B cell (primary cell): ENCODE data around the gene DCN. TPM values are rescaled to one million over a fixed set of nuclear protein-coding genes. Genes with fewer than 3 reads are reported as not detected.

Source experiments
- ATAC-seq: fragments of 200-7000 bp; cut with Tn5 transposase; one replicate; pipeline ENCODE4 v1.10.0; 2021; ENCODE audit warnings: low read depth, mild to moderate bottlenecking, moderate number of reproducible peaks, moderate library complexity
- CTCF ChIA-PET: fragments of 350-600 bp; sonication (Branson Sonifier 250); formaldehyde crosslinking; loops from one replicate; lab custom pipeline; 2021; ENCODE audit warnings: antibody characterized with exemption, inconsistent platforms; lab: Charles Lee
- POLR2A ChIA-PET: fragments of 350-600 bp; sonication (Branson Sonifier 250); formaldehyde crosslinking; loops from one replicate; lab custom pipeline; 2021; ENCODE audit warnings: antibody characterized with exemption; lab: Charles Lee
- DNase-seq: peaks from one replicate; pipeline ENCODE4 v3.0.0; 2013
- H2AFZ ChIP-seq: 2 replicates; pipeline ENCODE4 v1.6.1; 2012; ENCODE audit warnings: mild to moderate bottlenecking, low read depth, low read length; ENCODE audit not compliant: insufficient read depth, poor library complexity, severe bottlenecking
- H3K27ac ChIP-seq, 2 donors: 1 replicate in 1 of 2; 2 replicates in 1 of 2; pipeline ENCODE4 v1.5.1; 2012 to 2013; ENCODE audit warnings: low read length in 2 of 2, mild to moderate bottlenecking in 2 of 2, moderate library complexity in 1 of 2
- H3K27me3 ChIP-seq, 4 experiments: fragments of 200-600 bp in 1 of 4; sonication (generic) in 1 of 4; replicated peaks in 1 of 4; 1 replicate in 2 of 4; 2 replicates in 2 of 4; pipeline versions ENCODE4 v1.6.1 to v1.7.0; 2013 to 2016; ENCODE audit warnings: low read length in 3 of 4, mild to moderate bottlenecking in 2 of 4, mixed read lengths in 1 of 4, moderate library complexity in 1 of 4; ENCODE audit not compliant: insufficient read depth in 4 of 4, control insufficient read depth in 3 of 4; ENCODE audit errors: control extremely low read depth in 1 of 4
- H3K36me3 ChIP-seq, 2 experiments: replicated peaks in 1 of 2; 1 replicate in 1 of 2; 2 replicates in 1 of 2; pipeline versions ENCODE4 v1.6.1 to v1.7.1; 2013; ENCODE audit warnings: low read length in 1 of 2; ENCODE audit not compliant: insufficient read depth in 2 of 2, control insufficient read depth in 1 of 2; ENCODE audit errors: control extremely low read depth in 1 of 2, extremely low read depth in 1 of 2
- H3K4me1 ChIP-seq, 2 donors: fragments of 200-600 bp in 1 of 2; sonication (generic) in 1 of 2; 1 replicate in 1 of 2; 2 replicates in 1 of 2; pipeline versions ENCODE4 v1.5.1 to v1.6.1; 2013 to 2017; ENCODE audit warnings: low read length in 2 of 2; ENCODE audit not compliant: control insufficient read depth in 2 of 2, insufficient read depth in 2 of 2
- H3K4me2 ChIP-seq: replicated peaks from 2 replicates; pipeline ENCODE3; 2012; ENCODE audit warnings: mild to moderate bottlenecking, low read depth, low read length; ENCODE audit not compliant: poor library complexity, severe bottlenecking
- H3K4me3 ChIP-seq, 5 experiments: fragments of 200-600 bp in 1 of 5; sonication (generic) in 1 of 5; 1 replicate in 3 of 5; 2 replicates in 2 of 5; pipeline versions ENCODE4 v1.5.1 to v1.7.0; 2011 to 2016; ENCODE audit warnings: low read length in 4 of 5, mild to moderate bottlenecking in 4 of 5, low read depth in 2 of 5, control low read depth in 1 of 5, moderate library complexity in 1 of 5; ENCODE audit not compliant: insufficient read depth in 1 of 5; ENCODE audit errors: control extremely low read depth in 1 of 5, extremely low read depth in 1 of 5
- H3K79me2 ChIP-seq: fragments of 200-600 bp; sonication (generic); one replicate; pipeline ENCODE4 v1.6.0; 2016; ENCODE audit warnings: low read length; ENCODE audit not compliant: control insufficient read depth, insufficient read depth
- H3K9ac ChIP-seq: fragments of 200-600 bp; sonication (generic); 2 replicates; pipeline ENCODE4 v1.6.1; 2017; ENCODE audit warnings: mild to moderate bottlenecking, low read length, moderate library complexity
- H3K9me3 ChIP-seq, 3 donors: one replicate each; pipeline versions ENCODE4 v1.6.1 to v1.7.1; 2013; ENCODE audit warnings: low read length in 2 of 3; ENCODE audit not compliant: control insufficient read depth in 2 of 3, insufficient read depth in 1 of 3; ENCODE audit errors: control extremely low read depth in 1 of 3
- H4K20me1 ChIP-seq: 2 replicates; pipeline ENCODE4 v1.6.0; 2012; ENCODE audit warnings: mild to moderate bottlenecking, low read length; ENCODE audit not compliant: insufficient read depth, control insufficient read depth, poor library complexity, severe bottlenecking
- H3K27ac Mint-ChIP-seq: one replicate; pipeline ENCODE4 v1.8.0; 2021; ENCODE audit warnings: mixed read lengths
- H3K27me3 Mint-ChIP-seq: one replicate; pipeline ENCODE4 v1.8.0; 2021; ENCODE audit warnings: mixed read lengths
- H3K4me1 Mint-ChIP-seq: one replicate; pipeline ENCODE4 v1.8.0; 2021; ENCODE audit warnings: mixed read lengths
- H3K4me3 Mint-ChIP-seq: one replicate; pipeline ENCODE4 v1.8.0; 2021; ENCODE audit warnings: mixed read lengths
- H3K9me3 Mint-ChIP-seq: one replicate; pipeline ENCODE4 v1.8.0; 2022; ENCODE audit warnings: mixed read lengths; ENCODE audit not compliant: insufficient read depth
- CTCF ChIP-seq: fragments of 200-600 bp; IDR thresholded peaks from one replicate; pipeline ENCODE4 v1.8.0; 2022; ENCODE audit warnings: antibody characterized with exemption, mild to moderate bottlenecking
- EZH2 ChIP-seq: IDR thresholded peaks from 2 replicates; pipeline ENCODE4 v1.6.1; 2012; ENCODE audit warnings: borderline replicate concordance, low read depth, mild to moderate bottlenecking, moderate library complexity, low read length; ENCODE audit not compliant: insufficient read depth, poor library complexity, severe bottlenecking
- WGBS: methylation state at CpG from one replicate; pipeline ENCODE4 v1.1.5; 2013; ENCODE audit warnings: missing lambda C conversion rate; ENCODE audit not compliant: insufficient coverage; 5-methylcytosine and 5-hydroxymethylcytosine counted together
- intact Hi-C: fragments of 100-400 bp; cut with micrococcal nuclease; formaldehyde crosslinking; loops from one replicate; pipeline ENCODE4 v1.10.0; 2022
- polyA plus RNA-seq: library from polyadenylated mRNA; depleted of rRNA; stranded (reverse); fragments of >200 nt; gene quantifications from 2 replicates; pipeline ENCODE4 v1.2.3, GENCODE V29; 2012
- total RNA-seq, 2 donors: library from RNA; stranded (reverse); fragments of 120-200 nt in 1 of 2; gene quantifications; 1 replicate in 1 of 2; 2 replicates in 1 of 2; pipeline versions ENCODE4 v1.2.3 to v1.2.4, GENCODE V29; 2013 to 2022

The DCN gene
- total and polyA plus RNA-seq, 2 donors (not counting 1 experiment from before 2014, with no cell fraction given) = not detected

GRCh38 chr12:91211866-91212265 is 29.2 kb upstream of the DCN start:
- no peak overlapping the region for H2AFZ ChIP-seq
- H3K4me2 ChIP-seq = no peak overlapping the region
- TF ChIP-seq EZH2 (no peak), CTCF (no peak)
- intact Hi-C loops = no loop called here
- H3K27me3 Mint-ChIP-seq = no peaks in the 10 kb centered on the region
- ATAC-seq = no peak
- WGBS = no CpG with 5 or more reads among the region's 1 CpG
- no peaks in the 10 kb centered on the region for H3K79me2 ChIP-seq
- H3K9ac ChIP-seq = no peak overlapping the region
- H3K4me1 Mint-ChIP-seq = no peaks in the 10 kb centered on the region
- H3K27ac ChIP-seq = no peak overlapping the region
- no peak overlapping the region for H3K4me3 ChIP-seq
- no peaks in the 10 kb centered on the region for H4K20me1 ChIP-seq
- peaks cover 4% of the 10 kb centered on the region for H3K9me3 Mint-ChIP-seq
- POLR2A ChIA-PET = no interaction called here
- peaks cover 0 to 2% (median 1%) of the 10 kb centered on the region in 3 donors for H3K9me3 ChIP-seq
- no peaks in the 10 kb centered on the region for H3K4me1 ChIP-seq
- no peak overlapping the region for H3K4me3 Mint-ChIP-seq
- H3K27ac Mint-ChIP-seq = no peak overlapping the region
- CTCF ChIA-PET = no interaction called here
- H3K27me3 ChIP-seq = no peaks in the 10 kb centered on the region
- H3K36me3 ChIP-seq = no peaks in the 10 kb centered on the region
- DNase-seq = no peak

GRCh38 chr12:91210618-91211017 is 28.0 kb upstream of the DCN start:
- ATAC-seq (no peak), DNase-seq (no peak)
- H3K36me3 ChIP-seq = no peaks in the 10 kb centered on the region
- intact Hi-C loops = no loop called here
- H2AFZ ChIP-seq = no peak overlapping the region
- H3K27ac ChIP-seq = no peak overlapping the region
- Mint-ChIP-seq H3K4me3 (no peak overlapping the region), H3K9me3 (peaks cover 4% of the 10 kb centered on the region), H3K27ac (no peak overlapping the region), H3K4me1 (no peaks in the 10 kb centered on the region), H3K27me3 (no peaks in the 10 kb centered on the region)
- no peak overlapping the region for H3K4me2 ChIP-seq
- H3K27me3 ChIP-seq = no peaks in the 10 kb centered on the region
- no peak overlapping the region for H3K9ac ChIP-seq
- peaks cover 0 to 2% (median 1%) of the 10 kb centered on the region in 3 donors for H3K9me3 ChIP-seq
- ChIA-PET CTCF (no interaction called here), POLR2A (no interaction called here)
- TF ChIP-seq EZH2 (no peak), CTCF (no peak)
- no peaks in the 10 kb centered on the region for H3K4me1 ChIP-seq
- no peaks in the 10 kb centered on the region for H4K20me1 ChIP-seq
- WGBS = 81% methylated on average over 2 of the region's 2 CpGs
- no peaks in the 10 kb centered on the region for H3K79me2 ChIP-seq
- no peak overlapping the region for H3K4me3 ChIP-seq
